Measurements from ENCODE around the gene ZNF775.

Gene ZNF775

DNA sequence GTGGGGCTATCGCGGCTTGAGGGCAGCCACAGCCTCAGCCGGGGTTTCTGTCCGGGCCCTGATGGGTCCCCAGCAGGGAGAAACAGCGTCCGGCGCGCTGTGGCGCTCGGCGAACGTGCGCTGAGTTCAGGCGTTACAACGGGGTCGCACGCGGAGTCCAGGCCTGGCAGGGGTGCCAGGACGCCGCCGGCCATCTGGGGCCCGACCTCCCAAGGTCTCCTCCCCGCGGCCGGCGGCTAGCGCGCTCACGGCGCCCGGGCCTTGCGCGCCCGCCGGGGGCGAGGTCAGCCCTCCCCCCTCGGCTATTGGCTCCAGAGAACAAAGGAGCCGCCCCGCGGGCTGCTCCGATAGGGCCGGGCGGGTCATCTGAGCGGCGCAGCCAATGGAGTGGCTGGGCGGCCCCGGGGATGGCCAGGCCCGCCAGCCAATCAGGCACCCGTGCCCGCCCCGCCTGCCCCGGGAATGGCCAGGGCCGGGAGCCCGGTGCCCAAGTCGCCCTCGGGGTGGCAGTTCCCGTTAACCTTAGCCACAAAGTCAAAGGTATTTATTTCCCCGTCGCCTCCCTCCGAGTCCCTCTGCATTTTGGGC, at the start of gene ZNF775:
Gene ZNF775, plus strand, starts transcription at position 478 of the 588 bp plus-strand sequence. CDS start 9,141 bp downstream, outside the sequence.
- peak; percentile 90 for DNase-seq

DNA sequence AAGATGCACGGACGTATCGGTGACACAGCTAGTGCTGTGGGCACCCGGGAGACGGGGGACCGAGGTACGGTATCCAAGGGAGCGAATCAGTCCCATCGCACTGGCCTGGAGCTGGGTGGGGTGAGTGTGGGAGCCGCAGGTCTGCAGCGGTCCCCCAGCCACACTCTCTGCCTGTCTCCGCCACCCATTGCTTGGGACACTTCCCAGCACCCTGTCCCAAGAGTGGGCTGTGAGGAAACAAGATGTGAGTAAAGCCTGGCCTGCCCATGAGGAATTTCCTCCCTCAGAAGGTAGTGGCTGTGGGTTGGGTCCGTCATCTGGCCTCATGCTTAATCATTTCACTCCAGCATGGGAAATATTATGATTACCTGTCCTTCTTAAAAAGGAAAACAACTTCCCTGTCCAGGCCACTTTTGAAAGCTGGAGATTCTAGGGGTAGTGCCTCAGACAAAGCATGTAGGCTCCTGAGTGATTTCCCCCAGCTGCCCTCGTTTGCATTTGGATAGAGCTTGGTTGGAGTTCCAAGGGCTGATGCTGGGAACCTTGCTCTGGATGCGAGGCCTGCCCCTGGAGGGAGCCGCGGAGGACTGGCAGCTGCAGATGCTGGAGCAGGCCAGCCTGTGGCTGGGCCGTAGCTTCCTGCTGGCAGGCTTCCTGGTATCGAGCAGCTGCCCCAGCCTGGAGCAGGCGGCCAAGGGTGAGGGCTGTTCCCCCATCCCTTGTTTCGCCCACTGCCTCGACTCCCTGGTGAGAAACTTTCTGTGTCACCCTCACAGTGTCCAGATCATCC, 49.6 kb upstream of the ZNF775 start:
- no peak for DNase-seq

DNA sequence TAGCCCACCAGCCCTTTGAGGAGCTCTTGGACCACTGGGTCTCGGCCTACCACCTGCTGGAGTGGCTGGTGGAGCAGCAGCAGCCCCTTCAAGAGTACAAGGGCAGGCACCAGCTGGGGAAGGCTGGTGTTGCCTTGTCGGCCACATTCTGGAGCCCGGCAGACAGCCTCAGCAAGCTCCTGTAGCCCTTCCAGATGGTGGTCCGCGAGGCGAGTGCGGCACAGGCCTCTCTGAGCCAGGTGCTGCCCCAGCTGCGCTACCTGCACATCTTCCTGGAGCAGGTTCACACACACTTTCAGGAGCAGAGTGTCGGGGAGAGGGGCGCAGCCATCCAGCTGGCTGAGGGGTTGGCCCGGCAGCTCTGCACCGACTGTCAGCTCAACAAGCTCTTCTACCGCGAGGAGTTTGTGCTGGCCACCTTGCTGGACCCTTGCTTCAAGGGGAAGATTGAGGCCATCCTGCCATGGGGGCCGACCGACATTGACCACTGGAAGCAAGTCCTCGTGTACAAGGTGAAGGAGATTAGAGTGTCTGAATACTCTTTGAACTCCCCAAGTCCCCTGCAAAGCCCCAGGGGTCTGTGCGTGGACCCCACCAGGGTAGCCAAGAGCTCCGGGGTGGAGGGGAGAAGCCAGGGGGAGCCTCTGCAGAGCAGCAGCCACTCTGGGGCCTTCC, 48.8 kb upstream of the ZNF775 start:
- no peak for DNase-seq

DNA sequence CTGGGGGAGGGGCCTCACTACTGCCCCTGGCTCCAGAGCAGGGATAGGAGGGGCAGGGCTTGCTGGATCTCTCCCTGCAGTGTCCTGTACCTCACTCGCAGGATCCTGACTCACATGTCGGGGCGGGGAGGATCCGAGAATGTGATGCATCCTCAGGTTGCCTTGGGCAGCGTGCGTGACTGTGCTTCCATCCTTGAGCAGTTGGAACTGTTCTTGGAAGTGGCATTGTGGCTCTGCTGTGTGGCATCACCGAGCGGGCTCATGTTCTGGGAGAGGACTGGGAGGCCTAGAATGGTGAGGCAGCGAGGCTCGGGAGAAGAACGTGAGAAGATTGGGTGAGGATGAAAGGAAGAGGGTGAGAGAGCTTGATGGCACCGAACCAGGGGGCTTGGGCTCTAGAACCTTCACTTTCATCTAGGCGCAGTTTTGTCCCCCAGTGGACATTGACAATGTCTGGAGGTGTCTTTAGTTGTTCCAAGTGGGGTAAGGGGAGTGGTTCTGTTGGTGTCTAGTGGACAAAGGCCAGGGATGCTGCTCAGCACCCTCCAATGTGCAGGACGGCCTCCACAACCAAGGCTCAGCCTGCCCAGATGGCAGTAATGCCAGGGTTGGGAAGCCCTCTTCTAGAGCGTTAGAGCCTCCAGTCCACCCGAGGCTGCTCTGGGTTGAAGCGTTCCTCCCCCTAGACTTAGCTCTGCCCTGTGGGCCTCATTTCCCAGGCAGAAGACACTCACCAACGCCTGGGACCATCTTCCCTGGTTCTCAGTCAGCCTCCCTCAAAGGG, 46.1 kb upstream of the ZNF775 start:
- DNase-seq, result no peak

DNA sequence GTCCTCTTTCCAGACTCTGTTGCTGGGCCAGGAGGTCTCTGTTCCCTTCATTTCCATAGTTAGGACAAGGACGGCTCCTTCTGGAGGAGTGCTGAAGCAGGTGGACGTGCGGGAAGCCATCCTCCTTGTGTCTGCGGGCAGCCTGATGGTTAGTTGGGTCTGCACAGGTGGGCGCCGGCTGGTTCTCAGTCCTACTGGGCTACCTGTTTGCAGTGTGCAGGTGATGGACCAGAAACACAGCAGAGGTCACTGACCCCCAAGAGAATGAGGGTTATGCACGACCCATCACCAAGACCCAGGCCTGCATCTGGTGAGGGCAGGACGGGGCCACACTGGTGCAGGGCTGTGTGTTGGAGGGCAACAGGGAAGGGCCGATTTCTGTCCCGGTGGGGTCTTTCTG, 45.5 kb upstream of the ZNF775 start:
- DNase-seq, result no peak

DNA sequence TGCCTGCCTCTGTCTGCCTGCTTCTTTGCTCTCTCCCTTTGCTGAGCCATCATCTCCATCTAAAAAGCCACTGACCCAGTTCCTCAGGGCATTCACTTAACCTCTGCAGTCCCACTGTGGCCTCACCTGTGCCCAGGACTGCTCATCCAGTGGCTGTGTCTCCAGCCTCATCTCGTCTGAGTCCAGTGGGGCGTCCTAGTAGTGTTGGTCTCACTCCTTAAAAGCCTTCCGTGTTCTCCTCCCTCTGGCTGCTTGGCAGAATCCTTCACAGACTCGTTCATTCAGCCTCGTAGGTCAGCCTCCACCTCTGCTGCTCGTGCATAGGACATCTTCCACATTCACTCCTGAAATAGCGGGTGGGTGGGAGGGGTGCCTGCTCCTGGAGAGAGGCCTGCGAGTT, 45.0 kb upstream of the ZNF775 start:
- no peak for DNase-seq

DNA sequence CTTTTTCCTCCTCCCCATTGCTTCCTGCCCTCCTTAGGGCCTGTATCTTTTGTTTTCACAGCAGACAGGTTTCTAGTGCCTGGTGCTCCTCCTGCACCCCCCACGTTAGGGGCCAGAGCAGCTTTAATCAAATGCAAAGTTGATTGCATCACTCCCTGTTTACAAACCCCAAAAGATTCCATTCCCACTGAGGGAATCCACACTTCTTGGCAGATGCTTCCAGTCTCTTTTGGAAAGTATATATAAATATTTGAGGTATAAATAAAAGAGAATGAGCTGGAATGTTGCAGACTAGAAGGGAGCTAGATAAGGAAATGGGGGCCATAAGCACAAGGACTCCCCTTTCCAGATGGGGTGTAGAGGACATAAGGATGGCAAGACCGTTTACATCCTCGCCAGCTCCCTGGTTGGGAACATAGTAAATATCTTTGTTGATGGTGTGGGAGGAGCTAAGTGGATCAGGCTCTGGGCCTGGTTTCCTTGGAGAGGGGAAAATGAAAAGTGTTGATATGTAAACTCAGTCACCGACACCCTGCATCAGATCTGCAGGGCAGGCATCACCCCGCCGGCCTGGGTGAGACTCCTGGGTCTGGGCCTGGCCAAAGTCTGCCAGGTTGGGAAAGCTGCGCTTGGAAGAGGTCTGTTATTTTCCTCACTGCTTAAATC, 43.9 kb upstream of the ZNF775 start:
- no peak for DNase-seq

DNA sequence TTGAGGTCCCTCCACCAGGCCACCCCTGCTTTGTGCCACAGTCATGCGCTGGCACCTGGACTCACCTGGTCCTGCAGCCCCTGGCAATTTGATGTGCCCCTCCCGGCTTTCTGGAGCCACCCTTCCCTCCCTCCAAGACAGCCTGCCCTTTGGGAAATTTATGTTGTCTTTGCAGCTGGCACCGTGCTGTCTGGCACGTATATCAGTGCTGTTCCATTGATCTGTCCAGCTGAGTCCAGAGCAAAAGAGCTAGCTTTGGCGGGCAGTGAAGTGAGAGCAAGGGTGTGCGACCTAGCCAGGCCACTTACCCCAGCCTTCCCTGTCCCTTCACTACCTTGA, 43.4 kb upstream of the ZNF775 start:
- no peak for DNase-seq

DNA sequence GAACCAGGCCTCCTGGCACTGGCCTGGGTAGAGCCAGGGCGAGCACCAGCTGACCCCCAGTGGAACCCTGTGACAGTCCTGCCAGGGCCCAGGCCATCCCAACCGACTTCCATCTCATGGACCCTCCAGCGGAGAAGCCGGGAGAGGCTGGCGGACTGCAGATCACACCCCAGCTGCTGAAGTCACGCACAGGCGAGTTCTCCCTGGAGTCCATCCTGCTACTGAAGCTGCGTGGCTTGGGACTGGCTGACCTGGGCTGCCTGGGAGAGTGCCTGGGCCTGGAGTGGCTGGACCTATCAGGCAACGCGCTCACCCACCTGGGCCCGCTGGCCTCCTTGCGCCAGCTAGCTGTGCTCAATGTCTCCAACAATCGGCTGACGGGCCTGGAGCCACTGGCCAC, 42.4 kb upstream of the ZNF775 start:
- DNase-seq, result no peak

DNA sequence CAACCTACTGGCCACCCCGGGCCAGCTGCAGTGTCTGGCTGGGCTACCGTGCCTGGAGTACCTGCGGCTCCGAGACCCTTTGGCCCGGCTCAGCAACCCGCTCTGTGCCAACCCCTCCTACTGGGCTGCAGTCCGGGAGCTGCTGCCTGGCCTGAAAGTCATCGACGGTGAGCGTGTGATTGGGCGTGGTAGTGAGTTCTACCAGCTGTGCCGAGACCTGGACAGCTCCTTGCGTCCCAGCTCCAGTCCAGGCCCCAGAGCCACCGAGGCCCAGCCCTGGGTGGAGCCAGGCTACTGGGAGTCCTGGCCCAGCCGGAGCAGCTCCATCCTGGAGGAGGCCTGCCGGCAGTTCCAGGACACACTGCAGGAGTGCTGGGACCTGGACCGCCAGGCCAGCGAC, 42.0 kb upstream of the ZNF775 start:
- DNase-seq, result no peak

DNA sequence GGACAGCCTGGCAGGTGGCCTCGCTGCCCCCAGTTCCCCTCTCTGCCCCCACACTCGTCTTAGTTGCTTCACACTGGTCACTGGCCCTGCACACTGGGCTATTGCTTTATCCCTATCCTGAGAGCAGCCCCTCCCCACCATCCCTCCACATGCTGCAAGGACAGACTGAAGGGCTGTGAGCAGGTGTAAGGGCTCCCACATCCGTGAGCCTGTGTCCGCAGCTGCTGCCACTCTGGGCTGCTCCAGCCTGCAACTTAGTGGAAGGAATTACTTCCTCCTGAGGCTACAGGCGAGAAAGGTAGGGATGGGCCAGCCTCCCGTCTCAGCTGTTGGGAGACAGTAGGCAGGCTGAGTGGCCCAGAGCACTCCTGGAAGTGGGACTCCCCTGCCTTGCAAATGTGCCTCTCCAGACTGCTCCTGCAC, 41.5 kb upstream of the ZNF775 start:
- DNase-seq, result no peak

DNA sequence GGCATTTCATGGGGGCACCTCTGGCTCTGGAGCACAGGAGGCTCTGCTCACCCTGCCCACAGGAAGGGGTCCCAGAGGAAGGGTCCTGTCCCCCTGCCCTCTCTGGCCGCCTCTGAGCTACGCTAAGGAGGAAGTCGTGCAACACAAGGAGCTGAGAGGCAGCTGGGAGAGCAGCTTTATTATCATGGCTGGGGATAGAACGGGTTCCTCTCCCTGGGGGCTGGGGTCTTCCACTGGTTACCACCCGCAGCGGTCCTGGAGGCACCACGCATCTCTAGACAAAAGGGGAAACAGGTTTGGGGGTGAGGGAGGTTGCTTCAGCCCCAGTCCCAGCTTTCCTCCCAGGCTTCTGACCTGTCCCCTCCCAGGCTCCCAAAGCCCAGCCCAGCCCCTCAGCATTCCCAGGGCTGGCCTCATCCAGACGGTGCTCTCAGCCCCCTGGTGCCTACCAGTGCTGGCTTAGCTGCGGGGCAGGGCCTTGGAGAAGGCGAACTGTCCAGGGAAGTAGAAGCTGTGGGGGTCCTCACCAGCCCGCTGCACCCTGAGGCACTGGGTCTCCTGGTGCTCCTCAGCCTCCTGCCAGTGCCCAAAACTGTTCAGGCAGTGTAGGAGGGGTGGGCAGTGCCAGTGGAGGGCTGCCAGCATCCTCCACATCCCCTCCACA, 40.8 kb upstream of the ZNF775 start:
- no peak for DNase-seq

DNA sequence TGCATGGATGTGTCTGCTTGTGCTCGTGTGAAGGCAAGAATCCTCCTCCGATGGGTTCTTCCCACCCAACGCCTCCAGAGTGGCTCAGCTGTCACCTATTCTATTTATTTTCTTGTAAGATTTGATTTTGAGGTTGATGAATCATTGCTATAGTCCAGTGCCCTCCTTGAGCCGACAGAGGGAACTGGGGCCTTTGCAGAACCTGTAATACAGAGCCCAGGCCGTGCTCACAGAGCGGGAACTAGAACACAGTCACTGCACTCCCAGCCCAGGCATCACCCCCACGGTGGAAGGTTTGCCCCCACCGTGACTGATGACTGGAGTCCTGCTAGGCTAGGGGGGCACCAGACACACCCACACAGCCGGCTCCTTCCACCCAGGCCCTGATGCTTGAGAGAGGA, 39.7 kb upstream of the ZNF775 start:
- DNase-seq, result no peak

DNA sequence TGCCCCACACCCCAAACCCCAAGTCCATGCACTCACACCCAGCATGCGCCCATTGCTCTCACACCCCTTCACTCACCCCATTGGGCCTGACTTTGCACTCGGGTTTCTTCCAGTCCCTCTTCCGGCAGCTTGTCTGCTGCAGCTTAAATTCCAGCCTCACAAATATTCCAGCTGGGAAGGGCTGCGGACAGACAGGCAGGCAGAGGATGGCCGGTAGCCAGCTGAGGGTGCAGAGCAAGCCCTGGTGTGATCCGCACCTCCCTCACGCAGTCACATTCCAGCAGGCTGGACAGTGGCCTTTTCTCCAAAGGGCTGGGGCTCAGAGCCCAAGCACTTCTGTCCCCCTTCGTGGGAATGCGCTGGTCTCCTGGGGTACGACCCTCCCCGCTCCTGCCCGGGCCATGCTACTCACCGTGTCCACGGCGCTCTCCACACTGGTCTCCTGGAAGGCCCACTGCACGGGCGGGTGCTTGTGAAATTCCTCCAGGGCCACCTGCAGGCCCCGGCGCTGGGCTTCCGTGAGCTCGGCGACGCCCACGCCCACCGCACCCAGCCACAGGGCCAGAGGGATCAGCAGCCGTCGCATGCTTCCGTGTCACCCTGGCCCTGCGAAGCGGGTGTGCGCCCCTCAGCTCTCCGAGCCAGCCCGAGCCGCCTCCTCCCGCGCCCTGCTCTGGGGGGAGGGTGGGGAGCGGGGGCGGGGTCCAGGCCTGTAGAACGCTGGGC, 38.9 kb upstream of the ZNF775 start:
- DNase-seq, result no peak

DNA sequence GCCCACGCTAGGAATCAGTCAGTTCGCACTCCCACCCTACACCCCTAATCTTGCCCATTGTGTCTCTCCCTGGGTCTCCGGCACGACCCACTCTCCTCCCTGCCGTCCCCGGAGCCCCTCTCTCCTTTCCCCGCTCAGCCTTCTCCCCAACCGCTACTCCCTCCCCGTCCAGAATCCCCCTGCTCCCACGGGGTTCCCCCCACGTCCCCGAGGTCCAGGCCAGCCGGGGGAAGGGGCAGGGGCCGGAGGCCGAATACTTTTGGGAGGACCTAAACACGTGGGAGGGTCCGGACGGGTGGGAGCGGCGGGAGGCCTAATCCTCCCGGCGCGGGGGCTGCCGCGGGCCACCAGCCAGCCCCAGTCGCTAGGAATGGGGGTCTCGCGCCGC, 38.3 kb upstream of the ZNF775 start:
- no peak for DNase-seq

DNA sequence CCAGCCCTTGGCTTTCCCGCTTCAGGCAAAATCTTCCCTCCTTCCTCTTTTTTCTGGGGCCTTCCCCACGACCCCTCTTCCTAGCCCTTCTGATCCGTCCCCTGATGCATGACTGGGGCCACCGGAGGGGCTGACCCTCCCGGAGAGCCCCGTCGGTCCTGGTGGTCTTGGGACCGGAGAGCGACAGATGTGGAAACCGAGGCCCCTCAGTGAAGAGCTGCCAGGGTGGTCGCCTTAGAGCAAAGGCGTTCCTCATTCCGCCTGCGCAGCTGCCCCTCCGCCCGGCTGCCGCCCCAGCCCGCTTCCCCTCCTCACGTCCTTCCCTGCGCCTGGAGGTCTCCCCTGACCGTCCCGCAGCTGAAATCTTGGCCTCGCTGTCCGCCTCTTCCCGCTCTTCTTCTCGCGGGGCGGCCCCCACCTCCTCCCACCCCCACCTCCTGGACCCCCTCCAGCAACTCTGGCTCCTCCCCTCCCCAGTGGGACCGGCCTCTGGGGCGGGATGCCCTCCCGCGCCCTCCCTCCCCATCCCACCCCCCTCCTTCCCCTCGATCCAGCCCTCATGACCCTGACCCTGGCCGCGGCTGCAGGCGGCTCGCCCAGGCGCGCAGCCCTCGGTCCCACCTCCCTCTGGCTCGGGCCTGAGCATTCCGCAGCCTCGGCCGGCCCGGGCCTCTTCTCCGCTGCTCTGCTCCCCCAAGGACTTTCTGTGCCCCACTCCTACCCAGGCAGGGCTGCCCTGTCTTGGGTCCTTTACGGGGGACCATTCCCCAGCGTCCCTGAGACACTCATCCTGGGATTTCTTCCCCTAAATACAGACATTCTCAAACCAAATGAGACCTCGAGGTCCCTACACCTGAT, 37.6 kb upstream of the ZNF775 start, which contains the start of gene RARRES2:
Gene RARRES2, minus strand, starts transcription at position 367 of the 858 bp plus-strand sequence. CDS start 1,020 bp downstream, outside the sequence.
- no peak for DNase-seq

DNA sequence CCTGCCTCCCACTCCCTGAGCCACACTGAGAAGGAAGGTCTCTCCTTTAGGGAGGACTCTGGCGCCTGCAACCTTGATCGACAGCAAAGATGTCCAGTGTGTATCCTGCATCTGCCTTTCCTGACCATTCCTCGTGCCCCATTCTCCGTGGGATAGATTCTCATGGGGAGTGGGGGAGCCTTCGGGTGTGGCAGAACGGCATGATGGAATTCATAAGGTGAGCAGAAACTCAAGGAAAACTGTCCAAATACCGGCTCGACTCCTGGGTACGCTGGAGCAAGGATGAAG, 37.1 kb upstream of the ZNF775 start:
- DNase-seq, result no peak

DNA sequence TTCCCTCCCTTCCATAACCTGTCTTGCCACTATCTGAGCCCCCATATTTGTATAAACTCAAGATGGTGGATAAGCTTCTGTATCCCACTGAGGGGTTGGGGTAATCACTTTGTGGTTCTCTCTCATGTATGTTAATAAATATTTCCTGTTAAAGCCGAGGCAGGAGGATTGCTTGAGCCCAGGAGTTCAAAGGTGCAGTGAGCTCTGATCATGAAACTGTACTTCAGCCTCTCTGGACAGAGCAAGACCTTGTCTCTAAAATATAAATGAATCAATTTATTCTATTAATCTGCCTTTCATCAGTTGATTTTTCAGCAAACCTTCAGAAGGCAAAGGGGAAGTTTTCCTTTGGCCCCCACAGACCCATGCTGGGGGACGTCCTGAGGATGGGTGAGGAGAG, 35.9 kb upstream of the ZNF775 start:
- no peak for DNase-seq

DNA sequence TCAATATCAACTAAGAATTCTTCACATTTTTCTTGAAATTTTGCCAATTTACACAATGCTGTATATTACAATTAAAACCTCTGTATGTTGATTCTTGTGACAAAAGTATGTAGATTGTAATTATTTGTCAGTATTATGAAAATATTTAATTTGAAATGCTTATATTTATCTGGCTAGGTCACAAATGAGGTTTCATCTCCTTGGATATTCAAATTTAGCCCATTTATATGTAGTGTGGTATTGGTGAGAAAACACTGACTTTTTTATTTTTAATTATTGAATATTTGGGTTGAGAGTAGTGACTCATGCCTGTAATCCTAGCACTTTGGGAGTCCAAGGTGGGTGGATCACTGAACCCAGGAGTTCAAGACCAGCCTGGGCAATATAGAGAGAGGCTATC, 34.8 kb upstream of the ZNF775 start:
- DNase-seq, result no peak

DNA sequence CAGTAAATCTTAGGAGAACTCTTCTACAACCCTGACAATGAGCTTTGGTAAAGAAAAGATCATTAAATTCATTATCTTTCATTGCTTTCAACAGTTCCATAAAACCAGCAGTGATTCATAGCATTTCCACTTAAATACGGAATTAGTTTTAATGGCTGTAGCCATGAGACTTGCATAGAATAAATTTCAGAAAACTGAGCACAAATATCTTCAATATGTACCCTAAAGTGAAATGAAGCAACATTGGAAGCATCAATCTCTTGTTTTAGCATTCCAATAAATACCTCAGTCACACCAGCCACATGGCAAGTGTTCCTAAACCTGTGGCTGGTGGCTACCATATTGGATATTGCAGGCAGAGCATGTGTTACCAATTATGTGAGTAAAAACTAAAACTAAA, 34.1 kb upstream of the ZNF775 start:
- no peak for DNase-seq

DNA sequence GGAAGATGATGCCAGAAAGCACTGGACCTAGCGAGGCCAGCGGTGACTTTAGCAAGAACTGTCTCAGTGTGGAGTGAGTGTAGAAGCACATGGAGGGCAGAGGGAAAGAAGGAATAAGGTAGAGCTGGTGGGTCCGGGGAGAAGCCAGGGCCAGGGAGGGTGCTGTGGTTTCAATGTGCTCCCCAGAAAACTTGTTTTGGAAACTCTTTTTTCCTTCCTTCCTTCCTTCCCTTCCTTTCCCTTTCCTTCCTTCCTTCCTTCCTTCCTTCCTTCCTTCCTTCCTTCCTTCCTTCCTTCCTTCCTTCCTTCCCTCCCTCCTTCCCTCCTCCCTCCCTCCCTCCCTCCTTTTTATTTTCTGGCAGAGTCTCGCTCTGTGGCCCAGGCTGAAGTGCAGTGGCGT, 32.2 kb upstream of the ZNF775 start:
- DNase-seq, result no peak

All from activated gamma-delta T cell treated with Interleukin-2 at 50 U/mL for 16 hours (primary cell).